HG03469 (cell line): ENCODE results near the gene NKX2-2.
A peak's percentile ranks its signal among the peaks of the same experiment; 100 is the strongest.

ENCODE experiments used
- ATAC-seq: cut with Tn5 transposase; IDR thresholded peaks from one replicate; pipeline ENCODE4 v1.9.1; 2021; ENCODE audit warnings: mild to moderate bottlenecking, moderate library complexity, moderate number of reproducible peaks; ENCODE audit not compliant: unreplicated experiment

The NKX2-2 gene

GRCh38 chr20:21513881-21514540 lies at the start of gene NKX2-2:
TSS of gene NKX2-2 (minus strand) at chr20:21514064. CDS start at chr20:21513669, 395 bp downstream.
- no peak for ATAC-seq

GRCh38 chr20:21562656-21563055 lies 48.8 kb upstream of the NKX2-2 start:
- no peak for ATAC-seq

GRCh38 chr20:21559305-21559704 lies 45.4 kb upstream of the NKX2-2 start:
- no peak for ATAC-seq

GRCh38 chr20:21557241-21558020 lies 43.6 kb upstream of the NKX2-2 start:
- no peak for ATAC-seq

GRCh38 chr20:21556398-21556797 lies 42.5 kb upstream of the NKX2-2 start:
- ATAC-seq, result no peak

GRCh38 chr20:21555470-21556120 lies 41.7 kb upstream of the NKX2-2 start:
- ATAC-seq, result no peak

GRCh38 chr20:21554985-21555384 lies 41.1 kb upstream of the NKX2-2 start:
- no peak for ATAC-seq

GRCh38 chr20:21554376-21554890 lies 40.6 kb upstream of the NKX2-2 start:
- no peak for ATAC-seq

- ATAC-seq, result no peak
These were observed 36.7 kb upstream of the NKX2-2 start for GRCh38 chr20:21550587-21550986.

- ATAC-seq, result peak; percentile 84
These were observed 34.6 kb upstream of the NKX2-2 start for GRCh38 chr20:21548390-21549035.

- ATAC-seq, result no peak
These were observed 32.5 kb upstream of the NKX2-2 start for GRCh38 chr20:21546355-21546754.

GRCh38 chr20:21539512-21539911 lies 25.6 kb upstream of the NKX2-2 start:
- ATAC-seq, result no peak

- no peak for ATAC-seq
These were observed 21.0 kb upstream of the NKX2-2 start for GRCh38 chr20:21534886-21535285.

- no peak for ATAC-seq
These were observed 20.6 kb upstream of the NKX2-2 start for GRCh38 chr20:21534453-21534852.

- ATAC-seq, result no peak
These were observed 16.0 kb upstream of the NKX2-2 start for GRCh38 chr20:21529863-21530262.

- ATAC-seq, result no peak
These were observed 15.0 kb upstream of the NKX2-2 start for GRCh38 chr20:21528870-21529269.

GRCh38 chr20:21527908-21528307 lies 14.0 kb upstream of the NKX2-2 start:
- ATAC-seq, result no peak

GRCh38 chr20:21526776-21527175 lies 12.9 kb upstream of the NKX2-2 start:
- ATAC-seq, result no peak

GRCh38 chr20:21523895-21524294 lies 10.0 kb upstream of the NKX2-2 start:
- no peak for ATAC-seq

- ATAC-seq, result no peak
These were observed 9.5 kb upstream of the NKX2-2 start for GRCh38 chr20:21523281-21523868.
